Measurements from ENCODE around the gene HECW1. TPM values are rescaled to one million over a fixed set of nuclear protein-coding genes. Genes with fewer than 3 reads are reported as not detected.
"Not testable (repeated sequence)": the region's sequence is repeated elsewhere in the genome, so short reads cannot be mapped to it uniquely, and the experiment has no call there.

The HECW1 gene
- polyA plus RNA-seq, 1 donor from 2014 or later: not detected

DNA sequence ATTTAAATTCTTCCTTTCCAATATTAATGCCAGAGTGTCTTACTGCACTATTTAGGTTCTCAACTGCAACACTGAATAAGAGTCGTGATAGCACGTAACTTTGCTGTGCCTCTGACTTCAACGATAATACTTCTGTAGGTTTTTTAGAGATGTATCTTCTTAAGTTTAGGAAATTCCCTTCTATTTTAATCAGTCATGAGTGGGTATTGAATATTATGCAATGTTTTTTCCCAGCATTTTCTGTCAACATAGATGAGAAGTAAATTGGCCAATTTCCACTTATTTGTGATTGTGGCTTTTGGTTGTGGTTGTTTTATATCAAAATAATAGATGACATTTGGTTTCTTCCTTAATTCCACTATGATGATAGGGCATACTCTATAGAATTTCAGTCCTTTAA, 463.8 kb downstream of the HECW1 start:
- Mint-ChIP-seq H3K4me1 (no peaks in the 10 kb centered on the region), H3K36me3 (no peaks in the 10 kb centered on the region), H3K4me3 (no peak overlapping the region), H3K27me3 (no peaks in the 10 kb centered on the region), H3K9me3 (no peaks in the 10 kb centered on the region), H3K27ac (peak overlapping the region in 1 of 3 donors; percentile 6)

DNA sequence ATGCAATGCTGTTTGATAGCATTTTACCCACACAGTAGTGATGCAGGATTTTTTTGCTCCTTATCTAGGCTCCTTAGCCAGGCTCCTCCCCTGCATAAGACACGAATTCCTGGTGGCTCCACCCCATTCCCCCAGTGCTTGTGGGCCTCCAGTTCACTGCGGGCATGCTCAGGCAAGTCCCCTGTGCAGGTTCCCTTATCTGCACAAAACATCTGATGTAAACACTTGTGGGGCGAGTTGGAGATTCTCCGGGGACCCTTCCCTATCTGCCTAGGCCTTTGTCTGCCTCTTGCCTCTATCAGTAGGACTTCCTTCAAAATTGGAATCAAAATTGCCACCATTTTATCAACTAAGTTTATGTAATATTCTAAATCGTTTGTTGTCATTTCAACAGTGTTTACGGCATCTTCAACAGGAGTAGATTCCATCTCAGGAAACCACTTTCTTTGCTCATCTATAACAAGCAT, 465.1 kb downstream of the HECW1 start:
- Mint-ChIP-seq H3K4me1 (peaks cover 0 to 2% (median 1%) of the 10 kb centered on the region in 3 donors), H3K27ac (peak overlapping the region in 1 of 3 donors; percentile 6), H3K4me3 (no peak overlapping the region), H3K27me3 (peaks cover 3% of the 10 kb centered on the region), H3K36me3 (no peaks in the 10 kb centered on the region), H3K9me3 (no peaks in the 10 kb centered on the region)

DNA sequence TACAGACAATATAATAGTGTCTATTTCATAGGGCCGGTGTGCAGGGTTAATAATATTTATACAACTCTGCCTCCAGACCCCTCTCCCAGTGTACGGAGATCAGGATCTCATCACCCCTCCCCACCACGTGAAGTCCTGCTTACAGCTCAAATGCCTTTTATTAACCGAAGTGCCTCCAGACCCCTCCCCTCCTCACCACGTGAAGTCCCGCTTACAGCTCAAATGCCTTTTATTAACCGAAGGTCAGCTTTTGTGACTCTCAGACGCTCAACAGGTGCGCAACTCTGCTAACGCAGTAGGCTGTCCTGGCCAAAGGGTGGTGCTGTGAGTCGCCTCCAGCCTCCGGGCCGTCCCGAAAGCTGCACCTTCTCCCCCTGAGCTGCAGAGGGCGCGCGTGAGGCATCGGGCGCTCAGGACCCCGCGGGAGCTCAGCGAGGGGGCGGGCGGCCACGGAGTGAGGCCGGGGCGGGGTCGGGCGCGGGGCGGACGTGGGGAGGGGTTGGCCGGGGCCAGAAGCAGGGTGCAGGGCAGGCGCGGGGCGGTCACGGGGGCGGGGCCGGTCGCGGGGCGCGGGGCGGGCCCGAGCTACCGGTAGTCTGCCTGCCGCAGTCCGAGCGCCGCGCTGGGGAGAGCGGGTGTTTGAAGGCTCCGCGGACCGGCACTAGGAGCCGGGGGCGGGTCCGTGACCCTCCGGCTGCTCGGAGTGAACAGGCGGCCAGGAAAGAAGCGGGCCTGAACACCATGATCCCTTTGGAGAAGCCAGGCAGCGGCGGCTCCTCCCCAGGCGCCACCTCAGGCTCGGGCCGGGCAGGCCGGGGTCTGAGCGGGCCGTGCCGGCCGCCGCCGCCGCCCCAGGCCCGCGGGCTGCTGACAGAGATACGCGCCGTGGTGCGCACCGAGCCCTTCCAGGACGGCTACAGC, 470.3 kb downstream of the HECW1 start, which contains the start of gene STK17A:
Gene STK17A, plus strand, starts transcription at position 606 of the 921 bp plus-strand sequence. Its CDS starts 136 bp downstream, at position 742.
- Mint-ChIP-seq H3K27me3 (peaks cover 4% of the 10 kb centered on the region), H3K9me3 (no peaks in the 10 kb centered on the region), H3K4me3 (peak within 1 kb of the TSS; percentile 97 to 99 (median 98))

DNA sequence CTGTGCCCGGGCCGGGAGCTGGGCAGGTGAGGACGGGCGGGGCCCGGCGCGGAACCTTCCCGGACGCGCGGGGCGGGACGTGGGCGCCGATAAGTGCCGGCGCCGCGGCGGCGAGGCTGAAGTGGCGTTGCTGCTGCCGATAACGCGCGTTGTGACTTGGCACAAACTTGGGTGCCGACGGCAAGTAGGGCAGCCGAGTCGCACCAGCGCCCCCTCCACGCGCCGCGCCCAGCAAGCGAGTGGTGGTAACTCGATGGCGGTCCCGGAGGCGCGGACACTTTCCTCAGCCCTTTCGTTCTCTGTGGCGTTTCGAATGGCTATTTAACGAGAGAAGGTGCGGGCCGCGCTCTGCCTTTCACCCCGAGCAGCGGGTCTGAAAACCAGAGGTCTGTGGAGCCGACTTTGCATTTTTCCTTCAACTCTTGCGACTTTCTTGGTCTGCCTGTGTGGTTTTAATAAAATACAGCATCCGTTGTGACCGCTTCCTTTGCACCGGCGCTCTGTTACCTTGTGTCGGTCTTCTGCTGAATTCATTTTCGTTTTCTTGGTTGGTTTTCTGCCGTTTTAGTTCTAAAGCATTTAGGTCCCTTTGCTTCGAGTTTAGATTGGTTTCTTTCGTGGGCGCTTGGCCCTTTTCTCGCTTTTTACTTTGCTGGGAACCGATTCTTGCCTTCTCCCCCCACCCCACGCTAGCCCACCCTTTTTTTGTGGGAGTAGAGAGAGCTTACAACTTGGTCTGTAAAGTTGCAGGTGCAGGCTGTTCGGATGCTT, 471.2 kb downstream of the HECW1 start:
- H3K9me3 Mint-ChIP-seq: no peaks in the 10 kb centered on the region
- H3K27me3 Mint-ChIP-seq: peaks cover 4% of the 10 kb centered on the region
- H3K36me3 Mint-ChIP-seq: no peaks in the 10 kb centered on the region
- peaks cover 21 to 28% (median 22%) of the 10 kb centered on the region in 3 donors for H3K4me1 Mint-ChIP-seq
- peak overlapping the region; percentile 97 to 99 (median 98) for H3K4me3 Mint-ChIP-seq
- H3K27ac Mint-ChIP-seq: peak overlapping the region; percentile 95 to 99 (median 96)

More for the DNA sequence above, 470.3 kb downstream of the HECW1 start, which contains the start of gene STK17A:
- no peaks in the 10 kb centered on the region for H3K36me3 Mint-ChIP-seq
- peak within 1 kb of the TSS; percentile 96 to 99 (median 99) for H3K27ac Mint-ChIP-seq
- H3K4me1 Mint-ChIP-seq: peaks cover 15 to 22% (median 16%) of the 10 kb centered on the region in 3 donors

DNA sequence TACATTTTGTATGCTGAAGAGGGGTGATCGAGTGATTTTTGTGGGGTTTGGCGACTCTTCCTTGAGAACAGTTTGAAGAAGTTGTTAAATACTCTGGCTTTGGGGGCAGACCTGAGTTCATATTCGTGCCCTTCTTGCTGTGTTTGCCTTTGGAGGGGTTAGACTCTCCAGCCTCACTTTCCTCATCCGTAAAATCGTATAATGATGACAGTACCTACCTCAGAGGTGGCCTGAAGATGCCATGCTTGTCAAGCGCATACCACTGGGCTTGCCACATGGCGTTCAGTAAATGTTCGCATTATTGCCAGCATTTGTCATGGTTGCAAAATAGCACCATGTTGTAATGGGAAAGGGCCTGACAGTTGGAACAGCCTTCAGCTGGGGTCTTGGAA, 471.7 kb downstream of the HECW1 start:
- Mint-ChIP-seq H3K4me3 (peak overlapping the region; percentile 97 to 99 (median 98)), H3K27me3 (peaks cover 4% of the 10 kb centered on the region), H3K36me3 (no peaks in the 10 kb centered on the region), H3K27ac (peak overlapping the region; percentile 95 to 99 (median 96)), H3K4me1 (peaks cover 26 to 34% (median 27%) of the 10 kb centered on the region in 3 donors), H3K9me3 (no peaks in the 10 kb centered on the region)

DNA sequence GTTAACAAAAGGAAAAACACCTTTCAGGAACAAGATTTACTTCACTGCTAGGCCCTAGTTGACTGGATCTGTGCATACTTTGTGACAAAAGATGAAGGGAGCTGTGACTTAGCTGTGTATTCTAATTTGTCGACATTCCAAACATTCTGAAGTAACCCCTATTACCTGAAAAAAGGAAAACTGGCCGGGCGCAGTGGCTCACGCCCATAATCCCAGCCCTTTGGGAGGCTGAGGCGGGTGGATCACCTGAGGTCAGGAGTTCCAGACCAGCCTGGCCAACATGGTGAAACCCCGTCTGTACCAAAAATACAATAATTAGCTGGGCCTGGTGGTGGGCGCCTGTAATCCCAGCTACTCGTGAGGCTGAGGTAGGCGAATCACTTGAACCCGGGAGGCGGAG, 472.3 kb downstream of the HECW1 start:
- H3K27ac Mint-ChIP-seq: peak overlapping the region; percentile 95 to 97 (median 96)
- peak overlapping the region; percentile 97 to 99 (median 98) for H3K4me3 Mint-ChIP-seq
- H3K36me3 Mint-ChIP-seq, H3K9me3 Mint-ChIP-seq, H3K27me3 Mint-ChIP-seq: not testable (repeated sequence)
- peaks cover 30 to 39% (median 31%) of the 10 kb centered on the region in 3 donors for H3K4me1 Mint-ChIP-seq

DNA sequence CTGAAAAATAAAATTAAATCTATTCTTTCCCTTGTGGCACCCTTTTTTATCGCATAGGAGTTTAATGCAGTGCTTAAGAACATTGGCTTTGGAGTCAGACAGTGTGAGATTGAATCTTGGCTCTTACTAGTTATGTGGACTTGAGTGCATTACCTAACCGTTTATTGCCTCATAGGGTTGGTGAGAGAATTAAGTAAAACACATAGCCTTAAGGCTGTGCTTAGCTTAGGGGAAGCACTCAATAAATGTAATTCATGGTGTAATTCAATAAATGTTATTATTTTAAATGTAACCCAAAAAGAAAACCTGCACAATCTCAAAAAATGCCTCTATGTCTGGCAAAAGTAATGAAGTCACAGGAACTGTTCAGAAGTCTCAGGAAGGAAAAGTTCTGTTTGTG, 473.1 kb downstream of the HECW1 start:
- Mint-ChIP-seq H3K27me3 (peaks cover 4% of the 10 kb centered on the region), H3K4me3 (peak overlapping the region; percentile 97 to 99 (median 98)), H3K9me3 (no peaks in the 10 kb centered on the region), H3K27ac (peak overlapping the region; percentile 95 to 97 (median 96)), H3K36me3 (no peaks in the 10 kb centered on the region), H3K4me1 (peaks cover 37 to 43% (median 37%) of the 10 kb centered on the region in 3 donors)

DNA sequence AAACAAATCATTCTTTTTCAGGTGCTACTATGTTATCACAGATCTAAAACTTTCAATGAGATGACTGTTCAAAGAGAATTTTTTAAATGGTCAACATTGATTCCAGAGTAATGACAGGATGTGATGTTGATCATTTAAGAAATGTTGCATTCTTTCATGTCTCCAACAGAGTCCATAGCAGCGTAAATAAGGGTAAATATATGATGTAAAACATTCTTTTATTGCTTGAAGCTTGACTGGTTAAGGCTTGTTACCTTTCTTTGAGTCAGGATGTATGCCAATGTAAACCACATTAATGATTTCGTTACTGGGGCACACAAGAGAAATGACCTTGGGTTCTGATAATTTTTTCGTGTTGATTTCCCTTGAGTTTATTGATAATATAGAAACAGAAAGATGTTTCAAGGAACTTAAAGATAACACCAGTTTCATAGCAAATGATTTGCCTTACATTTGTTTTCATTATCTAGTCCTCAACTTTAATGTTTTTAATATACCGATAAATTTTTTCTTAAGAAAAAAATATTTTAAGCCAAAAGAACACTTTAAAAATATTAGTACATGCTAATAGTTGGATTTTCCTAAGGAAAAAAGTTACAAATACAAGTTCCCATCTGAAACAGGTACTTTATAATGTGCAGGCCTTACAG, 473.9 kb downstream of the HECW1 start:
- Mint-ChIP-seq H3K27ac (peak overlapping the region; percentile 95 to 97 (median 96)), H3K4me3 (peak overlapping the region; percentile 97 to 99 (median 98)), H3K9me3 (no peaks in the 10 kb centered on the region), H3K27me3 (peaks cover 4% of the 10 kb centered on the region), H3K4me1 (peaks cover 42 to 49% (median 43%) of the 10 kb centered on the region in 3 donors), H3K36me3 (no peaks in the 10 kb centered on the region)

DNA sequence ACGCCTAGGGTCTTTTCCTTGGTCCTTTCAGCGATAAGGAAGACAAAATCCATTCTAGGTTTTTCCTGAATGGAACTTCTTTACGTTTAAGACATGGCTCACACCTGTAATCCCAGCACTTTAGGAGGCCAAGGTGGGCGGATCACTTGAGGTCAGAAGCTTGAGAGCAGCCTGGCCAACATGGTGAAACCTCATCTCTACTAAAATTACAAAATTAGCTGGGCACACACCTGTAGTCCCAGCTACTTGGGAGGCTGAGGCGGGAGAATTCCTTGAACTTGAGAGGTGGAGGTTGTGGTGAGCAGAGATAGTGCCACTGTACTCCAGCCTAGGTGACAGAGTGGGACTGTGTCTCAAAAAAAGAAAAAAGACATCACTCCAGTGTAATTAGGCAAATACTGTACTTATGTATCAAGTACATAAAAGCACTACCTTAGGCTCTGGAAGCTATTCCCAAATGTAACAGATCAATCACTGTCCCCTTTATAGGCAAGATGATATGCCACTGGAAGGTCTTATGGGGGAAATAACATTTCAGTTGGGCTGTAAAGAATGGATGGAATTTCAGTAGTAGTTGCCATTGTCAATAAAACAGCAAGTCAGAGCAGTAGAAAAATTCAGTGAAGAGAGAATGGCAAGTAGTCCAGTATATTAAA, 476.2 kb downstream of the HECW1 start:
- H3K4me3 Mint-ChIP-seq: peak overlapping the region; percentile 30 to 83 (median 73)
- H3K27me3 Mint-ChIP-seq: no peaks in the 10 kb centered on the region
- no peaks in the 10 kb centered on the region for H3K9me3 Mint-ChIP-seq
- peaks cover 2% of the 10 kb centered on the region for H3K36me3 Mint-ChIP-seq
- peaks cover 57 to 66% (median 57%) of the 10 kb centered on the region in 3 donors for H3K4me1 Mint-ChIP-seq
- peak overlapping the region; percentile 69 to 90 (median 84) for H3K27ac Mint-ChIP-seq

DNA sequence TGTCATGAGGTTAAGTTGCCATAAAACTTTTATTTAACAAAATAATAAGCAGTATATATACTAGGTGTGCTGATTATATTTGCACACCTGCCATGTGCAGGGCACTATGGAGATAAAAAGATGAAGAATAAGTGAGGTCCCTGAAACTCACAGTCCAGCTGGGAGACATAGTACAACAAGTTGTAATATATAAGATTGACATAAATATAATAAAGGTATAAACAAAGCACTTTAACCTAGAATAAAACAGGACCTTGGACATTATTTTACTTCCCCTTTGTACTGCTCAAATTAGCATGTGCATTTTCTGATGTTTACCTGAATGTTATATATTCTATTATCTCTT, 476.7 kb downstream of the HECW1 start:
- H3K27ac Mint-ChIP-seq: peak overlapping the region; percentile 69 to 92 (median 84)
- peaks cover 2% of the 10 kb centered on the region for H3K36me3 Mint-ChIP-seq
- no peaks in the 10 kb centered on the region for H3K27me3 Mint-ChIP-seq
- peaks cover 62 to 66% (median 62%) of the 10 kb centered on the region in 3 donors for H3K4me1 Mint-ChIP-seq
- peak overlapping the region; percentile 53 to 83 (median 72) for H3K4me3 Mint-ChIP-seq
- H3K9me3 Mint-ChIP-seq: no peaks in the 10 kb centered on the region

DNA sequence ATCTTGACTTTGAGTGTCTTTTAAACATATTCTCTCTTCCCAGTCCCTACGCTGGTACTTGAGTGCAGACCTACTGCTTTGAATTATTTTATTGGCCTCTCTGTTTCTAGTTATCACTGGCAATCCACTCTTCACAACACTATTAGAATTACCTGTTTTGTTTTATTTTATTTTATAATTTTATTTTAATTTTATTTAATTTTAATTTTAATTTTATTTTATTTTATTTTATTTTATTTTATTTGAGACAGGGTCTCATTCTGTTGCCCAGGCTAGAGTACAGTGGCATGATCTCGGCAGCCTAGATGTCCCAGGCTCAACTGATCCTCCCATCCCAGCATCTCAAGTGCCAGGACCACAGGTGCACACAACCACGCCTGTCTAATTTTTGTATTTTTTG, 477.3 kb downstream of the HECW1 start:
- no peaks in the 10 kb centered on the region for H3K9me3 Mint-ChIP-seq
- H3K4me1 Mint-ChIP-seq: peaks cover 66 to 73% (median 68%) of the 10 kb centered on the region in 3 donors
- peak overlapping the region; percentile 69 to 83 (median 74) for H3K4me3 Mint-ChIP-seq
- peak overlapping the region; percentile 69 to 92 (median 84) for H3K27ac Mint-ChIP-seq
- peaks cover 2% of the 10 kb centered on the region for H3K36me3 Mint-ChIP-seq
- H3K27me3 Mint-ChIP-seq: no peaks in the 10 kb centered on the region

DNA sequence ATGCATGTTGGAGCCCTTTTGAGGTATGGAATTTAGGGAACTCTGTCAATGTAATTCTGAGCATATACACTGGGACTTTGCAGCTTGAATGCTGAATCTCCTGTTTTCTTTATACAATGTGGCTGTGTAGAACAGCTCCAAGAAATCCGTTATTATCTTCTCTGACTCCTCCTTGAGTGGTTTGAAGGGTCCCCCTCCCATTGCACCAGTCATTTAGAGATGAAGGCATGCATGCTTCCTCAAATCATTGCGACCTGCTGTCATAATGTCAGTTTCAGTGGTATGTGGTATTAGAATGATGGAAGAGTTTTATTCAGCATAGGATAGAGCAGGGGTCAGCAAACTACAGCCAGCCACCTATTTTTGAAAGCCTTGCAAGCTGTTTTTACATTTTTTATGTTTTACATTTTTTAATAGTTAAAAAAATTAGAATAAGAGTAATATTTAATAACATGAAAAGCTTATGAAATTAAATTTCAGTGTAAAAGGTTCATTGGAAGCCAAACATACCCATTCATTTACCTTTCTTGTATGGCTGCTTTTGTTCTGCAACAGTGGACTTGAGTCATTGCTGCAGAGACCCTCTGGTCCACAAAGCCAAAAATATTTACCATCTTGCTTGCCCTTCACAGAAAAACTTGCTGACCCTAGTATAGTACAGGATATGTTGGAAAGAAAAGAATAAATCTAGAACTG, 478.6 kb downstream of the HECW1 start:
- Mint-ChIP-seq H3K36me3 (peaks cover 2% of the 10 kb centered on the region), H3K4me1 (peaks cover 67 to 74% (median 73%) of the 10 kb centered on the region in 3 donors), H3K9me3 (no peaks in the 10 kb centered on the region), H3K4me3 (peak overlapping the region; percentile 15 to 83 (median 48)), H3K27ac (peak overlapping the region; percentile 2 to 64 (median 5)), H3K27me3 (no peaks in the 10 kb centered on the region)

DNA sequence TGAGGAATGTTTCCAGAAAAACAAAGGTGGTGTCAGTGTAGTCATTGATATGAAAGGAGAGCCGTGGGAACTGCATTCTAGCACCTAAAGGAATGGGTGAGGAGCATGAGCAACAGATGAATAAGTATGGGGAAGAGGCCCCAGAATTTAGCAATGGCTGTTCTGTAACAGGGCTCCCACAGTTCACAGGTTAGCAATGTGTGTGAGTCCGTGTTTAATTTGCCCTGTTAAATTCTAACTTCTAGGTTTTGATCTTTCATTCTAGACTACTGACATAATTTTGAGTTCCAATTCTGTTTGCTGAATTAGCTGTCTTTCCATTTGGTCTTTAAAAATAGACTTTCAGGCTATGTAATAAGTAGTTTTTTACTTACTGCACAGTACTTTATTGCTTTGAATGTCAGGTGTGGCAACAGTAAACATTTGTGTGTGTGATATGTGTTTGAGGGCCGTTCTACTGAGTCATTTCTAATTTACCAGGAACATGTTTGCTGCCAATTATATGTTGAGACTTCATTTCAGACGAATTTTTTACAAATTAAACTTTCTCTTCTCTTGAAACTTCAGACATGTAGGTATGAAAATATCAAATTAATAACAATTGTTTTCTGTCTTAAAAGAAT, 479.2 kb downstream of the HECW1 start:
- Mint-ChIP-seq H3K4me1 (peaks cover 62 to 75% (median 69%) of the 10 kb centered on the region in 3 donors), H3K4me3 (peak overlapping the region; percentile 15 to 83 (median 25)), H3K36me3 (peaks cover 2% of the 10 kb centered on the region), H3K27me3 (no peaks in the 10 kb centered on the region), H3K9me3 (no peaks in the 10 kb centered on the region), H3K27ac (peak overlapping the region; percentile 1 to 74 (median 5))
